ENCODE results near the gene LRG1. TPM values are rescaled to one million over a fixed set of nuclear protein-coding genes. Genes with fewer than 3 reads are reported as not detected.

The LRG1 gene
- total RNA-seq, 1 donor from 2014 or later: 14.9 TPM

DNA sequence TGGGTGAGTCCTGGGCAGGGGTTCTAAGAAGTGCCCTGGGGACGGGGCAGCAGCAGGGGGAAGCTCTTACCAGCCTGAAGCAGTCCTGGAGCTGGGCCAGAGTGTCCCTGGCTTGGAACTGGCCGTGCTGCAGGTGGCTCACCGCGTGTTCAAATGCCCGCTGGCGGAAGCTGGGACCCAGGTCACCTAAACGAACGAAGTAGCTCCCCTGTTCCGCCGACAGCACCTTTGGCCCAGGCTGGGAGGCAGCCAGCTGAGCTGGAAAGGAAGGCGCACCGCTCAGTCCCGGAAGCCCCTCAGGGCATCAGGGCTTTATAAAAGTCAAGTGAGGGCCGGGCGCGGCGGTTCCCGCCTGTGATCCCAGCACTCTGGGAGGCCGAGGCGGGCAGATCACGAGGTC lies 31.1 kb downstream of the LRG1 start:
- TF ChIP-seq, protein P1, sequence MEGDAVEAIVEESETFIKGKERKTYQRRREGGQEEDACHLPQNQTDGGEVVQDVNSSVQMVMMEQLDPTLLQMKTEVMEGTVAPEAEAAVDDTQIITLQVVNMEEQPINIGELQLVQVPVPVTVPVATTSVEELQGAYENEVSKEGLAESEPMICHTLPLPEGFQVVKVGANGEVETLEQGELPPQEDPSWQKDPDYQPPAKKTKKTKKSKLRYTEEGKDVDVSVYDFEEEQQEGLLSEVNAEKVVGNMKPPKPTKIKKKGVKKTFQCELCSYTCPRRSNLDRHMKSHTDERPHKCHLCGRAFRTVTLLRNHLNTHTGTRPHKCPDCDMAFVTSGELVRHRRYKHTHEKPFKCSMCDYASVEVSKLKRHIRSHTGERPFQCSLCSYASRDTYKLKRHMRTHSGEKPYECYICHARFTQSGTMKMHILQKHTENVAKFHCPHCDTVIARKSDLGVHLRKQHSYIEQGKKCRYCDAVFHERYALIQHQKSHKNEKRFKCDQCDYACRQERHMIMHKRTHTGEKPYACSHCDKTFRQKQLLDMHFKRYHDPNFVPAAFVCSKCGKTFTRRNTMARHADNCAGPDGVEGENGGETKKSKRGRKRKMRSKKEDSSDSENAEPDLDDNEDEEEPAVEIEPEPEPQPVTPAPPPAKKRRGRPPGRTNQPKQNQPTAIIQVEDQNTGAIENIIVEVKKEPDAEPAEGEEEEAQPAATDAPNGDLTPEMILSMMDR (IDR thresholded peaks at IDR 0.05): no peak
- intact Hi-C loops (cut with DNase I): no loop called here
- Histone ChIP-seq H3K27me3 (ENCODE audit: low read depth) (no peaks in the 10 kb centered on the region), H3K4me1 (no peaks in the 10 kb centered on the region), H3K9me3 (no peaks in the 10 kb centered on the region), H3K36me3 (peaks cover 2% of the 10 kb centered on the region), H3K27ac (no peak overlapping the region), H3K4me3 (no peak overlapping the region)
- DNase-seq: no peak
- ATAC-seq: no peak

DNA sequence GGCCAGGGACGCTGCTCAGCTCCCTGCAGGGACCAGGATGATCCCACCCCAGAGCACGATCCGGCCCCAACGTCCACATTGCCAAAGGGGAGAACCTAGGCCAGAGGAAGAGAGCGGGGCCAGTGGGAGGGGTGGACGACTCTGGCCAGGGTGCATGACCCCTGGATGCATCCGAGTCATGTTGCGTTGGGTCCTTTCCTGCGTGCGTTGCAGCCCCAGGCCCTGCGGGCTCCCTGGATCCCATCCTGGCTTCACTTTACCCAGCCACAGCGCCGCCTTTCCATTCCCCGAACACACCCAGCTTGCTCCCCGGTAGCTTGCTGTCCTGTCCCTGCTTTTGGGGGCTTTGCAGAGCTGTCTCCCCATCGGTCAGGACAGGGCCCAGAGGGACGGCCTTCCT lies 32.0 kb downstream of the LRG1 start:
- DNase-seq (no peak), ATAC-seq (no peak)
- no peak overlapping the region for H3K4me3 ChIP-seq
- H3K9me3 ChIP-seq: no peaks in the 10 kb centered on the region
- intact Hi-C loops (cut with DNase I): no loop called here
- no peak overlapping the region for H3K27ac ChIP-seq
- no peaks in the 10 kb centered on the region for H3K4me1 ChIP-seq
- peaks cover 10% of the 10 kb centered on the region for H3K36me3 ChIP-seq
- no peaks in the 10 kb centered on the region for H3K27me3 ChIP-seq (ENCODE audit: low read depth)
- TF ChIP-seq, protein P1 (IDR thresholded peaks at IDR 0.05): no peak

DNA sequence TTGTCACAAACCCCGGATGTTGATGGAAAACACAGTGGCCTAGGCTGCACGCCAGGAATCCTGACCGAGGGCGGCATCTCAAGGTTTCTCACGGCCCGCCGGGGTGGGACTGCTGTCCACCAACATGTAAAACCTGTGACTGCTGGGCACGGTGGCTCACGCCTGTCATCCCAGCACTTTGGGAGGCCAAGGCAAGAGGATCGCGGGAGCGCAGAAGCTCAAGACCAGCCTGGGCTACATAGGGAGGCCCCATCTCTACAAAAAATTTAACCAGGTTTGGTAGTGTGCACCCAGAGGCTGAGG lies 32.7 kb downstream of the LRG1 start:
- H3K4me1 ChIP-seq: no peaks in the 10 kb centered on the region
- H3K27ac ChIP-seq: no peak overlapping the region
- no peaks in the 10 kb centered on the region for H3K27me3 ChIP-seq (ENCODE audit: low read depth)
- TF ChIP-seq, protein P1 (IDR thresholded peaks at IDR 0.05): no peak
- DNase-seq: no peak
- no peak overlapping the region for H3K4me3 ChIP-seq
- peaks cover 17% of the 10 kb centered on the region for H3K36me3 ChIP-seq
- H3K9me3 ChIP-seq: no peaks in the 10 kb centered on the region
- ATAC-seq: no peak
- intact Hi-C loops (cut with DNase I): no loop called here

DNA sequence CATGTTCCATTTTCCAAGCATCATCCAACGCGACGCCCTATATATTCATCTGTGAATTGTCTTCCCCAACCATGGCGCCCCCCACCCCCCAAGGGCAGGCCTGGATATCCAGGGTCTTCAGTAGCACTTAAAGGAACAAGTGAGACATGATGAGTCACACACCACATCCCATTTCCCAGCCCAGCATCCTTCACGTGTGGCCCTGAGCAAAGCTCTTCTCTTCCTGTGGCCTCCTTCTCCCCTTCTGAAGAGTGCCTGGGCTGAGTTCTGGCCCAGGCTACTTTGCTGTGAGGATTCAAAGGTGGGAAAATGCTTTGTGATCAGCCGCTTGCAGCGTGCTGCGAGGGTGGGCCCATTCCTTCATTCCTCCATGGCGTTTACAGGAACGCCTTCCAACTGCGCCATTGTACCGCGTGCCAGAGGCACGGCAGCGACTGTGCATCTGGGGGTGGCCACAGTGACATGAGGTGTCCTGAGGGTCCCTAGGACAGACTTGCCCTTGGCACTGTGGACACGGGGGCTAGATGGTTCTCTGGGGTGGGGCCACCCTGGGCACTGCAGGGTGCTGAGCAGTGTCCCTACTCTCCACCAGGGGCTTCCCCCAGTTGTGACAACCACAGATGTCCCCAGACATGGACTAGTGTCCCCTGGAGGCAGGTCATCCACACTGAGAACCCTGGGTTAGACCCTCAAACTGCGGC lies 33.2 kb downstream of the LRG1 start:
- intact Hi-C loops (cut with DNase I): no loop called here
- Histone ChIP-seq H3K4me3 (no peak overlapping the region), H3K4me1 (no peaks in the 10 kb centered on the region), H3K27me3 (ENCODE audit: low read depth) (no peaks in the 10 kb centered on the region), H3K27ac (no peak overlapping the region), H3K9me3 (no peaks in the 10 kb centered on the region), H3K36me3 (peaks cover 23% of the 10 kb centered on the region)
- ATAC-seq: no peak
- DNase-seq: no peak
- TF ChIP-seq, protein P1 (IDR thresholded peaks at IDR 0.05): no peak

DNA sequence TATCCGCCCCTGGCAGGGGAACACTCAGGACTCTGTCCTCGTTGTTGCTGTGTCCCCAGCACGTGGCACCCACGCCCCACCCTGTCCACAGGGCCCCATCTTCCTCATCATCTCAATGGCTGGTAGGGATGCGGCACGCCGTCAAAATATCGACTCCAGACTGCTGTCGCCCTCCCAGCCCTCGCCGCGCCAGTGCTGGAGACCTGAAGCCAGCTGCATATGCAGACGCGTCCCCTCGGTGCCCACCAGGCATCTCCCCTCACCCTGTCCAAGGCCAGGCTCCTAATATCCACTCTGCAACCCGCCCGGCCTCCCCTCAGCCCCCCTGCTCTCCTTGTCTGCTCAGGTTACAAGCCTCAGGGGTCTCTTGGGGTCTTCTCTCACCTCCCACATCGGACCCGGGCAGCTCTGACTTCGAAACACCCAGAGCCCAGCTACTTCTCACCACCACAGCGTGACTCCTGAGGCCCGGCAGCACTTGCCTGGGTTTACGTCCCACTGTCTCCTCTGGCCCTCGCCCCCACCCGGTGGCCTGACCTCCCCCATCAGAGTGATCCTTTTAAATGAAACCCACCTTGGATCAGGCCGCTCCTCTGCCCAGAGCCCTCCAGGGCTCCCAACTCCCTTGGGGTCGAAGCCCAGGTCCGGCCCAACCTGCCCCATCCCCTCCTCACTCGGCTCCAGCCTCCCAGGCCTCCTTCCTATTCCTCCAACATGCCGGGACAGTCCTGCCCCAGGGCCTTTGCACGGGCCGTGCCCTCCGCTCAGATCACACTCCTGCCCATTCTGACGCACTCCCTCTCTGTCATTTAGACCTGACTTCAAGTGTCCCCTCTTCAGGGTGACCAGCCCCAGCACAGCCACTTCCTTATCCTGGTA lies 34.0 kb downstream of the LRG1 start:
- TF ChIP-seq, protein P1 (IDR thresholded peaks at IDR 0.05): no peak
- Histone ChIP-seq H3K4me1 (no peaks in the 10 kb centered on the region), H3K36me3 (peaks cover 30% of the 10 kb centered on the region), H3K27me3 (ENCODE audit: low read depth) (no peaks in the 10 kb centered on the region), H3K27ac (no peak overlapping the region), H3K4me3 (no peak overlapping the region), H3K9me3 (no peaks in the 10 kb centered on the region)
- intact Hi-C loops (cut with DNase I): no loop called here
- ATAC-seq (no peak), DNase-seq (no peak)
